ENCODE data around the gene NPW. TPM values are rescaled to one million over a fixed set of nuclear protein-coding genes. Genes with fewer than 3 reads are reported as not detected.

NPW gene
- total RNA-seq, 1 donor from 2014 or later: 1.3 TPM

GRCh38 chr16:2035431-2036199, 16.0 kb downstream of the NPW start:
- Mint-ChIP-seq H3K9me3 (no peaks in the 10 kb centered on the region), H3K27ac (ENCODE audit: unreplicated experiment) (no peak overlapping the region)
- DNase-seq (ENCODE audit: low read depth, low spot score): no peak

GRCh38 chr16:2036200-2036966, 16.8 kb downstream of the NPW start:
- Mint-ChIP-seq H3K4me3 (no peak overlapping the region), H3K36me3 (ENCODE audit: low read depth) (no peaks in the 10 kb centered on the region), H3K9me3 (no peaks in the 10 kb centered on the region), H3K27me3 (ENCODE audit: low read depth) (no peaks in the 10 kb centered on the region), H3K4me1 (peaks cover 8% of the 10 kb centered on the region), H3K27ac (ENCODE audit: unreplicated experiment) (no peak overlapping the region)
- no peak for TF ChIP-seq CTCF (conservative IDR thresholded peaks at IDR 0.05)
- DNase-seq (ENCODE audit: low read depth, low spot score): no peak

More at GRCh38 chr16:2035431-2036199, 16.0 kb downstream of the NPW start:
- TF ChIP-seq CTCF (conservative IDR thresholded peaks at IDR 0.05): no peak
- H3K4me1 Mint-ChIP-seq: peaks cover 8% of the 10 kb centered on the region
- no peaks in the 10 kb centered on the region for H3K36me3 Mint-ChIP-seq (ENCODE audit: low read depth)
- no peak overlapping the region for H3K4me3 Mint-ChIP-seq
- H3K27me3 Mint-ChIP-seq (ENCODE audit: low read depth): no peaks in the 10 kb centered on the region

- no peak for TF ChIP-seq CTCF (conservative IDR thresholded peaks at IDR 0.05)
- Mint-ChIP-seq H3K4me3 (no peak overlapping the region), H3K36me3 (ENCODE audit: low read depth) (no peaks in the 10 kb centered on the region), H3K27ac (ENCODE audit: unreplicated experiment) (no peak overlapping the region), H3K4me1 (peaks cover 8% of the 10 kb centered on the region), H3K9me3 (no peaks in the 10 kb centered on the region), H3K27me3 (ENCODE audit: low read depth) (no peaks in the 10 kb centered on the region)
- no peak for DNase-seq (ENCODE audit: low read depth, low spot score)
These were observed 17.5 kb downstream of the NPW start for GRCh38 chr16:2037115-2037514.

- no peak overlapping the region for H3K4me3 Mint-ChIP-seq
- H3K4me1 Mint-ChIP-seq: peaks cover 8% of the 10 kb centered on the region
- H3K27ac Mint-ChIP-seq (ENCODE audit: unreplicated experiment): no peak overlapping the region
- H3K9me3 Mint-ChIP-seq: no peaks in the 10 kb centered on the region
- DNase-seq (ENCODE audit: low read depth, low spot score): no peak
- H3K36me3 Mint-ChIP-seq (ENCODE audit: low read depth): no peaks in the 10 kb centered on the region
- TF ChIP-seq CTCF (conservative IDR thresholded peaks at IDR 0.05): no peak
- H3K27me3 Mint-ChIP-seq (ENCODE audit: low read depth): no peaks in the 10 kb centered on the region
These were observed 18.2 kb downstream of the NPW start for GRCh38 chr16:2037647-2038381.

GRCh38 chr16:2038382-2039231, 19.0 kb downstream of the NPW start:
- no peaks in the 10 kb centered on the region for H3K36me3 Mint-ChIP-seq (ENCODE audit: low read depth)
- no peaks in the 10 kb centered on the region for H3K9me3 Mint-ChIP-seq
- H3K27ac Mint-ChIP-seq (ENCODE audit: unreplicated experiment): no peak overlapping the region
- no peak overlapping the region for H3K4me3 Mint-ChIP-seq
- peaks cover 8% of the 10 kb centered on the region for H3K4me1 Mint-ChIP-seq
- TF ChIP-seq CTCF (conservative IDR thresholded peaks at IDR 0.05): no peak
- no peaks in the 10 kb centered on the region for H3K27me3 Mint-ChIP-seq (ENCODE audit: low read depth)
- DNase-seq (ENCODE audit: low read depth, low spot score): no peak

All from neural crest cell (in vitro differentiated cells).